22Rv1 (cell line): ENCODE data around the gene TRPM3.

ENCODE experiments used
- CTCF ChIP-seq: fragments of 450-650 bp; IDR thresholded peaks from 2 replicates; pipeline ENCODE4 v1.5.1; 2017; ENCODE audit warnings: mild to moderate bottlenecking
- ZFX ChIP-seq: fragments of 450-650 bp; IDR thresholded peaks from 2 replicates; pipeline ENCODE4 v1.6.1; 2017; ENCODE audit warnings: antibody characterized with exemption, borderline replicate concordance

DNA sequence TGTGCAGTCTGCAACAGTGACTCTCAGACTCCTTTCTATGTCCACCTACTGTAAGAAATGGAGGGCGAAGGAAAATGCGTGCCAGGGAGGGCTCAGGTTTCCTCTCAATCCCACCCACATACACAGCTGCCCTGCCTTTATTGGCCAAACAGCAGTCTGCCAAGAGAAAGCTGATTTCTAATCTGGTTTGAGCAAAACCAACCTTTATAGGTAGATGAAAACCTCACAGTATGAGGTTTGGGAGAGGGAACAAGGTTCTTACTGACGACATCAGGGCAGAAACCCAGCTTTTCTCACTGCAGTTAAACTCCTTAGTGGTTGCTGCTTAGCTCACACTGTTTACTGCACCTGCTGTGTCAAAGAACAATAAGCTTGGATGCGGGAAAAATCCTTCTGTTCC is 554.7 kb downstream of the TRPM3 start:
- TF ChIP-seq CTCF (no peak), ZFX (no peak)
